GM06990 (cell line): ENCODE measurements around the gene OR10A4.
"Not testable (repeated sequence)": the region's sequence is repeated elsewhere in the genome, so short reads cannot be mapped to it uniquely, and the experiment has no call there.

Experiments used
- DNase-seq: peaks from one replicate; pipeline ENCODE4 v3.0.0-alpha.2; 2011; ENCODE audit not compliant: insufficient read length; ENCODE audit errors: extremely low read depth
- H3K27me3 ChIP-seq: replicated peaks from 2 replicates; pipeline ENCODE4 v1.6.0; 2011; ENCODE audit warnings: low read length; ENCODE audit not compliant: control insufficient read depth, insufficient read depth
- H3K36me3 ChIP-seq: 2 replicates; pipeline ENCODE4 v1.5.1; 2011; ENCODE audit warnings: low read length; ENCODE audit not compliant: control insufficient read depth, insufficient read depth
- H3K4me3 ChIP-seq: replicated peaks from 2 replicates; pipeline ENCODE4 v1.5.1; 2011; ENCODE audit warnings: low read depth, mild to moderate bottlenecking, control low read depth, low read length
- TF ChIP-seq, protein P1 (sequence below): IDR thresholded peaks from 2 replicates; pipeline ENCODE4 v1.5.1; 2011; ENCODE audit warnings: low read length, control low read depth, mild to moderate bottlenecking, inconsistent platforms; ENCODE audit not compliant: insufficient read depth, poor library complexity, severe bottlenecking

Gene OR10A4

DNA sequence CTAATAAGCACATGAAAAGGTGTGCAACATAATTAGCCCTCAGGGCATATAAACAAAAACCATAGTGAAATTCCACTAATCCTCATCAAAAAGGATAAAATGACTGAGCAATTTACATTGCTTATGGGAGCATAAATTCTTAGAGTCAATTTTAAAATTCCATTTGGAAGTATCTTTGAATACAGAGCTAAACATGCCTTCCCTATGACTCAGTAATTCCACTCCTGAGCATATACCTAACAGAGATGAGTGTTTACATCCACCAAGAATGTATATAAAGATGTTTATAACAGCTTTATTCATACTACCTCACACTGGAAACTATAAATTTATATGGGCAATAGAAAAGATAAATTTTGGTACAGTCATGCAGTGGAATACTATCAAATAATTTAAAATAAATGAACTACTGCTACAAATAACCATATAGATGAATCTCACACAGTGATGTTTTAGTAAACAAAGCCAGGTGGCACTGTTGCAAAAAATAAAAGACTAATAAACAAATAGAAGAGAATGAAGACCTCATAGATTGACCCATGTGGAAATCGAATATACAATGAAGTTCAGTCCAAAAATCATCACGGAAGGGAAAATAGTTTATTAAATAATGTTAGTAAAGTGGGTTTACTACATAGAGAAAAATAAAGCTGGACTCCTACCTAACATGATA lies 24.0 kb downstream of the OR10A4 start:
- Histone ChIP-seq H3K36me3 (no peaks in the 10 kb centered on the region), H3K4me3 (no peak overlapping the region), H3K27me3 (no peaks in the 10 kb centered on the region)
- no peak for DNase-seq
- TF ChIP-seq, protein P1, sequence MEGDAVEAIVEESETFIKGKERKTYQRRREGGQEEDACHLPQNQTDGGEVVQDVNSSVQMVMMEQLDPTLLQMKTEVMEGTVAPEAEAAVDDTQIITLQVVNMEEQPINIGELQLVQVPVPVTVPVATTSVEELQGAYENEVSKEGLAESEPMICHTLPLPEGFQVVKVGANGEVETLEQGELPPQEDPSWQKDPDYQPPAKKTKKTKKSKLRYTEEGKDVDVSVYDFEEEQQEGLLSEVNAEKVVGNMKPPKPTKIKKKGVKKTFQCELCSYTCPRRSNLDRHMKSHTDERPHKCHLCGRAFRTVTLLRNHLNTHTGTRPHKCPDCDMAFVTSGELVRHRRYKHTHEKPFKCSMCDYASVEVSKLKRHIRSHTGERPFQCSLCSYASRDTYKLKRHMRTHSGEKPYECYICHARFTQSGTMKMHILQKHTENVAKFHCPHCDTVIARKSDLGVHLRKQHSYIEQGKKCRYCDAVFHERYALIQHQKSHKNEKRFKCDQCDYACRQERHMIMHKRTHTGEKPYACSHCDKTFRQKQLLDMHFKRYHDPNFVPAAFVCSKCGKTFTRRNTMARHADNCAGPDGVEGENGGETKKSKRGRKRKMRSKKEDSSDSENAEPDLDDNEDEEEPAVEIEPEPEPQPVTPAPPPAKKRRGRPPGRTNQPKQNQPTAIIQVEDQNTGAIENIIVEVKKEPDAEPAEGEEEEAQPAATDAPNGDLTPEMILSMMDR, result peak; percentile 28

DNA sequence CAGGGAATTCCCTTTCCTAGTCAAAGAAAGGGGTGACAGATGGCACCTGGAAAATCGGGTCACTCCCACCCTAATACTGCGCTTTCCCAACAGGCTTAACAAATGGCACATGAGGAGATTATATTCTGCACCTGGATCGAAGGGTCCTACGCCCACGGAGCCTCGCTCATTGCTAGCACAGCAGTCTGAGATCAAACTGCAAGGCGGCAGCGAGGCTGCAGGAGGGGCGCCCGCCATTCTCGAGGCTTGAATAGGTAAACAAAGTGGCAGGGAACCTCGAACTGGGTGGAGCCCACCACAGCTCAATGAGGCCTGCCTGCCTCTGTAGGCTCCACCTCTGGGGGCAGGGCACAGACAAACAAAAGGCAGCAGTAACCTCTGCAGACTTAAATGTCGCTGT lies 28.4 kb downstream of the OR10A4 start:
- H3K4me3 ChIP-seq, DNase-seq, H3K27me3 ChIP-seq, H3K36me3 ChIP-seq: not testable (repeated sequence)

DNA sequence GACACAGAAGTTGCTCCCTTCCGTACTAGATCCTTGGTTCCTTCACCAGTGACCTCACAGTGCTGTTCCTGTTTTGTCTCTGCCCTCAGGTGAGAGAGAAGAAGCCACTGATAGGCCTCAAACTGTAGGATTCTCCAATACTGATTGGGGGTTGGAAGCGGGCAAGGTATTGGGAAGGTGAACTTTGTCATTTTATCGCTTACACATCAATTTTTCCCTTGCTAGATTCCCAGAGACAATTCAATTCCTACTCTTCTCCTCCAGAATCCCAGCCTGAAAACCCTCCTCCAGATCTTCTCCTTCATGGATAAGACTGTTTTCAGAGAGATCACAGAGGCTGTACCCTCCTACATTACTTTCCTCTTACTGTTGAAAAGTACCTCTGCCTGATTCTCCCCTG lies 35.0 kb downstream of the OR10A4 start:
- no peaks in the 10 kb centered on the region for H3K27me3 ChIP-seq
- no peak overlapping the region for H3K4me3 ChIP-seq
- no peak for DNase-seq
- TF ChIP-seq, protein P1, result no peak
- H3K36me3 ChIP-seq, result no peaks in the 10 kb centered on the region

DNA sequence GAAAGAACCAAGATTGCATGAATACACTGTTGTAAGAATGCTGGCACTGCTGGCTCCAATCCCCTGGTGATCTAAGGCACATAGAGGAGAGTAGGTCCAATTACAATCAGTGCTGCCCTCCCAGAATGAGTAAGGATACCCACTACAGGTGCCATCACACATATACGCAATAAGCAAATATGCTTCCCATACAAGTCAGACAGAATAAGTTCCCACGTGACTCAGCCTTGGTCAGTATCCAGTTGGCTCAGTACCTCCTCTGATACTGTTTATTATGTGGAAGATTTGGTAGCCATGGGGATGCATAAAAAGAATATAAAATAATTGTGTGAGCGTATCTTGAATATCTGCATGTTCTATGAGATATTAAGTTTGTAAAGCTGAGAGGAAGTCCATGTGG lies 35.5 kb downstream of the OR10A4 start:
- TF ChIP-seq, protein P1, result no peak
- Histone ChIP-seq H3K36me3 (no peaks in the 10 kb centered on the region), H3K27me3 (no peaks in the 10 kb centered on the region), H3K4me3 (no peak overlapping the region)
- DNase-seq, result no peak

DNA sequence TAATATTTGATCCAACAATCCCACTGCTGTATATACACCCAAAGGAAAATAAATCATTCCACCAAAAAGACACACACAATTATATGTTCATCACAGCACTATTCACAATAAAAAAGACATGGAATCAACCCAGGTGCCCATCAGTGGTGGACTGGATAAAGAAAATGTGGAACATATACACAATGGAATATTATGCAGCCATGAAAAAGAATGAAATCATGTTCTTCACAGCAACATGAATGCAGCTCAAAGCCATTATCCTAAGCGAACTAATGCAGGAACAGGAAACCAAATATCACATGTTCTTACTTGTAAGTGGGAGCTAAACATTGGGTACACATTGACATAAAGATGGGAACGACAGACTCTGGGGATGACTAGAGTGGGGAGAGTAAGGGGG lies 43.3 kb downstream of the OR10A4 start:
- Histone ChIP-seq H3K36me3 (no peaks in the 10 kb centered on the region), H3K27me3 (no peaks in the 10 kb centered on the region), H3K4me3 (no peak overlapping the region)
- DNase-seq, result no peak
- TF ChIP-seq, protein P1, result no peak

DNA sequence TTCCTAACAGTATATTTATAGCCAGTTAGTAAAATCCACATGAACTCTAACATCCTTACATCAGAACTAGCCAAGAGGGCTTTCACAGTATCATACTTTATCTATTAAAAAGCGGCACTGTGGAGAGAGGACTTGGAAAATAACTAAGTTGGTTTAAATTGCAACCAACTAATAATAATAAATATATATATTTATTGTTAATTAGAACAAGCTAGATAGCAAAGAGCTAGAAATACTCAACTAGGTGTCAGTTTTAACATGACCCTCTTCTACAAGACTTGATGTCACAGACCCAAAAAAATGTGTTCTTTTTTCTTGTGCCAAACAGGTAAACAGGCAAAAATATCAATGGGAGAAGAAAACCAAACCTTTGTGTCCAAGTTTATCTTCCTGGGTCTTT lies 44.3 kb downstream of the OR10A4 start, which contains the start of gene OR2D3:
OR2D3 (plus strand) TSS at position 301 of the 400 bp plus-strand sequence; CDS start at position 301, 0 bp downstream.
- no peak for DNase-seq
- Histone ChIP-seq H3K36me3 (no peaks in the 10 kb centered on the region), H3K27me3 (no peaks in the 10 kb centered on the region), H3K4me3 (no peak within 1 kb of the TSS)
- TF ChIP-seq, protein P1, result no peak
